B cell (primary cell): ENCODE results near the gene ASTN2. TPM values are rescaled to one million over a fixed set of nuclear protein-coding genes. Genes with fewer than 3 reads are reported as not detected.

Source experiments
- ATAC-seq: fragments of 200-7000 bp; cut with Tn5 transposase; one replicate; pipeline ENCODE4 v1.10.0; 2021; ENCODE audit warnings: low read depth, mild to moderate bottlenecking, moderate number of reproducible peaks, moderate library complexity
- CTCF ChIA-PET: fragments of 350-600 bp; sonication (Branson Sonifier 250); formaldehyde crosslinking; loops from one replicate; lab custom pipeline; 2021; ENCODE audit warnings: antibody characterized with exemption, inconsistent platforms; lab: Charles Lee
- POLR2A ChIA-PET: fragments of 350-600 bp; sonication (Branson Sonifier 250); formaldehyde crosslinking; loops from one replicate; lab custom pipeline; 2021; ENCODE audit warnings: antibody characterized with exemption; lab: Charles Lee
- DNase-seq: peaks from one replicate; pipeline ENCODE4 v3.0.0; 2013
- H2AFZ ChIP-seq: 2 replicates; pipeline ENCODE4 v1.6.1; 2012; ENCODE audit warnings: mild to moderate bottlenecking, low read depth, low read length; ENCODE audit not compliant: insufficient read depth, poor library complexity, severe bottlenecking
- H3K27ac ChIP-seq, 2 donors: 1 replicate in 1 of 2; 2 replicates in 1 of 2; pipeline ENCODE4 v1.5.1; 2012 to 2013; ENCODE audit warnings: low read length in 2 of 2, mild to moderate bottlenecking in 2 of 2, moderate library complexity in 1 of 2
- H3K27me3 ChIP-seq, 4 experiments: fragments of 200-600 bp in 1 of 4; sonication (generic) in 1 of 4; replicated peaks in 1 of 4; 1 replicate in 2 of 4; 2 replicates in 2 of 4; pipeline versions ENCODE4 v1.6.1 to v1.7.0; 2013 to 2016; ENCODE audit warnings: low read length in 3 of 4, mild to moderate bottlenecking in 2 of 4, mixed read lengths in 1 of 4, moderate library complexity in 1 of 4; ENCODE audit not compliant: insufficient read depth in 4 of 4, control insufficient read depth in 3 of 4; ENCODE audit errors: control extremely low read depth in 1 of 4
- H3K36me3 ChIP-seq, 2 experiments: replicated peaks in 1 of 2; 1 replicate in 1 of 2; 2 replicates in 1 of 2; pipeline versions ENCODE4 v1.6.1 to v1.7.1; 2013; ENCODE audit warnings: low read length in 1 of 2; ENCODE audit not compliant: insufficient read depth in 2 of 2, control insufficient read depth in 1 of 2; ENCODE audit errors: control extremely low read depth in 1 of 2, extremely low read depth in 1 of 2
- H3K4me1 ChIP-seq, 2 donors: fragments of 200-600 bp in 1 of 2; sonication (generic) in 1 of 2; 1 replicate in 1 of 2; 2 replicates in 1 of 2; pipeline versions ENCODE4 v1.5.1 to v1.6.1; 2013 to 2017; ENCODE audit warnings: low read length in 2 of 2; ENCODE audit not compliant: control insufficient read depth in 2 of 2, insufficient read depth in 2 of 2
- H3K4me2 ChIP-seq: replicated peaks from 2 replicates; pipeline ENCODE3; 2012; ENCODE audit warnings: mild to moderate bottlenecking, low read depth, low read length; ENCODE audit not compliant: poor library complexity, severe bottlenecking
- H3K4me3 ChIP-seq, 5 experiments: fragments of 200-600 bp in 1 of 5; sonication (generic) in 1 of 5; 1 replicate in 3 of 5; 2 replicates in 2 of 5; pipeline versions ENCODE4 v1.5.1 to v1.7.0; 2011 to 2016; ENCODE audit warnings: low read length in 4 of 5, mild to moderate bottlenecking in 4 of 5, low read depth in 2 of 5, control low read depth in 1 of 5, moderate library complexity in 1 of 5; ENCODE audit not compliant: insufficient read depth in 1 of 5; ENCODE audit errors: control extremely low read depth in 1 of 5, extremely low read depth in 1 of 5
- H3K79me2 ChIP-seq: fragments of 200-600 bp; sonication (generic); one replicate; pipeline ENCODE4 v1.6.0; 2016; ENCODE audit warnings: low read length; ENCODE audit not compliant: control insufficient read depth, insufficient read depth
- H3K9ac ChIP-seq: fragments of 200-600 bp; sonication (generic); 2 replicates; pipeline ENCODE4 v1.6.1; 2017; ENCODE audit warnings: mild to moderate bottlenecking, low read length, moderate library complexity
- H3K9me3 ChIP-seq, 3 donors: one replicate each; pipeline versions ENCODE4 v1.6.1 to v1.7.1; 2013; ENCODE audit warnings: low read length in 2 of 3; ENCODE audit not compliant: control insufficient read depth in 2 of 3, insufficient read depth in 1 of 3; ENCODE audit errors: control extremely low read depth in 1 of 3
- H4K20me1 ChIP-seq: 2 replicates; pipeline ENCODE4 v1.6.0; 2012; ENCODE audit warnings: mild to moderate bottlenecking, low read length; ENCODE audit not compliant: insufficient read depth, control insufficient read depth, poor library complexity, severe bottlenecking
- H3K27ac Mint-ChIP-seq: one replicate; pipeline ENCODE4 v1.8.0; 2021; ENCODE audit warnings: mixed read lengths
- H3K27me3 Mint-ChIP-seq: one replicate; pipeline ENCODE4 v1.8.0; 2021; ENCODE audit warnings: mixed read lengths
- H3K4me1 Mint-ChIP-seq: one replicate; pipeline ENCODE4 v1.8.0; 2021; ENCODE audit warnings: mixed read lengths
- H3K4me3 Mint-ChIP-seq: one replicate; pipeline ENCODE4 v1.8.0; 2021; ENCODE audit warnings: mixed read lengths
- H3K9me3 Mint-ChIP-seq: one replicate; pipeline ENCODE4 v1.8.0; 2022; ENCODE audit warnings: mixed read lengths; ENCODE audit not compliant: insufficient read depth
- CTCF ChIP-seq: fragments of 200-600 bp; IDR thresholded peaks from one replicate; pipeline ENCODE4 v1.8.0; 2022; ENCODE audit warnings: antibody characterized with exemption, mild to moderate bottlenecking
- EZH2 ChIP-seq: IDR thresholded peaks from 2 replicates; pipeline ENCODE4 v1.6.1; 2012; ENCODE audit warnings: borderline replicate concordance, low read depth, mild to moderate bottlenecking, moderate library complexity, low read length; ENCODE audit not compliant: insufficient read depth, poor library complexity, severe bottlenecking
- WGBS: methylation state at CpG from one replicate; pipeline ENCODE4 v1.1.5; 2013; ENCODE audit warnings: missing lambda C conversion rate; ENCODE audit not compliant: insufficient coverage; 5-methylcytosine and 5-hydroxymethylcytosine counted together
- intact Hi-C: fragments of 100-400 bp; cut with micrococcal nuclease; formaldehyde crosslinking; loops from one replicate; pipeline ENCODE4 v1.10.0; 2022
- polyA plus RNA-seq: library from polyadenylated mRNA; depleted of rRNA; stranded (reverse); fragments of >200 nt; gene quantifications from 2 replicates; pipeline ENCODE4 v1.2.3, GENCODE V29; 2012
- total RNA-seq, 2 donors: library from RNA; stranded (reverse); fragments of 120-200 nt in 1 of 2; gene quantifications; 1 replicate in 1 of 2; 2 replicates in 1 of 2; pipeline versions ENCODE4 v1.2.3 to v1.2.4, GENCODE V29; 2013 to 2022

The ASTN2 gene
- total and polyA plus RNA-seq, 2 donors (not counting 1 experiment from before 2014, with no cell fraction given), result 1.2 to 3.6 TPM

- Histone ChIP-seq H3K36me3 (no peaks in the 10 kb centered on the region), H3K79me2 (no peaks in the 10 kb centered on the region), H4K20me1 (no peaks in the 10 kb centered on the region), H3K4me3 (no peak overlapping the region), H3K27ac (no peak overlapping the region), H3K4me1 (no peaks in the 10 kb centered on the region), H2AFZ (no peak overlapping the region), H3K27me3 (no peaks in the 10 kb centered on the region), H3K4me2 (no peak overlapping the region), H3K9me3 (no peaks in the 10 kb centered on the region), H3K9ac (no peak overlapping the region)
- CTCF ChIA-PET, result no interaction called here
- WGBS, result 70% methylated on average over 2 of the region's 2 CpGs
- Mint-ChIP-seq H3K27ac (no peak overlapping the region), H3K4me3 (no peak overlapping the region), H3K27me3 (peaks cover 5% of the 10 kb centered on the region), H3K9me3 (no peaks in the 10 kb centered on the region), H3K4me1 (no peaks in the 10 kb centered on the region)
- intact Hi-C loops, result no loop called here
- ATAC-seq (no peak), DNase-seq (no peak)
- POLR2A ChIA-PET, result no interaction called here
- TF ChIP-seq CTCF (no peak), EZH2 (no peak)
Measured at GRCh38 chr9:117253261-117253660, 161.6 kb downstream of the ASTN2 start.

GRCh38 chr9:117250610-117251215, 164.1 kb downstream of the ASTN2 start:
- Histone ChIP-seq H3K4me2 (no peak overlapping the region), H2AFZ (no peak overlapping the region), H3K9ac (no peak overlapping the region), H3K27me3 (no peaks in the 10 kb centered on the region), H3K36me3 (no peaks in the 10 kb centered on the region), H3K9me3 (no peaks in the 10 kb centered on the region), H4K20me1 (no peaks in the 10 kb centered on the region), H3K27ac (no peak overlapping the region), H3K4me3 (no peak overlapping the region), H3K79me2 (no peaks in the 10 kb centered on the region), H3K4me1 (no peaks in the 10 kb centered on the region)
- 79% methylated on average over 3 of the region's 3 CpGs for WGBS
- ChIA-PET CTCF (no interaction called here), POLR2A (no interaction called here)
- Mint-ChIP-seq H3K4me3 (no peak overlapping the region), H3K4me1 (no peaks in the 10 kb centered on the region), H3K27ac (no peak overlapping the region), H3K9me3 (no peaks in the 10 kb centered on the region), H3K27me3 (no peaks in the 10 kb centered on the region)
- TF ChIP-seq CTCF (no peak), EZH2 (no peak)
- ATAC-seq (no peak), DNase-seq (no peak)
- intact Hi-C loops, result no loop called here
